Measurements from ENCODE around the gene PCK2.

The PCK2 gene

GRCh38 chr14:24077086-24077485 is 17.0 kb upstream of the PCK2 start:
- DNase-seq = no peak

- DNase-seq = no peak
Measured at GRCh38 chr14:24078146-24078545, 16.0 kb upstream of the PCK2 start.

- DNase-seq = no peak
Measured at GRCh38 chr14:24079491-24080141, 14.5 kb upstream of the PCK2 start.

- no peak for DNase-seq
Measured at GRCh38 chr14:24080142-24080530, 14.0 kb upstream of the PCK2 start.

GRCh38 chr14:24080888-24081738 is 13.0 kb upstream of the PCK2 start:
- peak; percentile 67 for DNase-seq

GRCh38 chr14:24081739-24082211 is 12.3 kb upstream of the PCK2 start:
- no peak for DNase-seq

GRCh38 chr14:24082411-24083080 is 11.6 kb upstream of the PCK2 start:
- DNase-seq = no peak

- no peak for DNase-seq
Measured at GRCh38 chr14:24083462-24083861, 10.6 kb upstream of the PCK2 start.

GRCh38 chr14:24084440-24084839 is 9.7 kb upstream of the PCK2 start:
- DNase-seq = no peak

- DNase-seq = no peak
Measured at GRCh38 chr14:24085215-24085614, 8.9 kb upstream of the PCK2 start.

GRCh38 chr14:24086193-24086955 is 7.7 kb upstream of the PCK2 start:
- DNase-seq = no peak

- DNase-seq = no peak
Measured at GRCh38 chr14:24087004-24087403, 7.1 kb upstream of the PCK2 start.

- no peak for DNase-seq
Measured at GRCh38 chr14:24088095-24088494, 6.0 kb upstream of the PCK2 start.

GRCh38 chr14:24089890-24090289 is 4.2 kb upstream of the PCK2 start:
- no peak for DNase-seq

- no peak for DNase-seq
Measured at GRCh38 chr14:24092110-24092504, 2.0 kb upstream of the PCK2 start.

GRCh38 chr14:24092505-24093206 is 1.5 kb upstream of the PCK2 start:
- DNase-seq = no peak

GRCh38 chr14:24093207-24093900 is 757 bp upstream of the PCK2 start:
- DNase-seq = no peak

GRCh38 chr14:24094841-24095270 is 745 bp downstream of the PCK2 start:
- DNase-seq = no peak

GRCh38 chr14:24095271-24096068 is 1.4 kb downstream of the PCK2 start:
- peak; percentile 26 for DNase-seq

GRCh38 chr14:24096545-24097181 is 2.6 kb downstream of the PCK2 start:
- DNase-seq = no peak

Data from CD4-positive, alpha-beta T cell treated with Interleukin-4 for 4 hours (primary cell).